NOMO-1 treated with DMSO at 0.1 percent for 48 hours (cell line): ENCODE data around the gene DUSP18.
"Not testable (repeated sequence)": the region's sequence is repeated elsewhere in the genome, so short reads cannot be mapped to it uniquely, and the experiment has no call there.

Source experiments
- DNase-seq: peaks from one replicate; lab custom pipeline; 2025; ENCODE audit not compliant: unreplicated experiment; lab: John Stamatoyannopoulos, UW

Gene DUSP18

DNA sequence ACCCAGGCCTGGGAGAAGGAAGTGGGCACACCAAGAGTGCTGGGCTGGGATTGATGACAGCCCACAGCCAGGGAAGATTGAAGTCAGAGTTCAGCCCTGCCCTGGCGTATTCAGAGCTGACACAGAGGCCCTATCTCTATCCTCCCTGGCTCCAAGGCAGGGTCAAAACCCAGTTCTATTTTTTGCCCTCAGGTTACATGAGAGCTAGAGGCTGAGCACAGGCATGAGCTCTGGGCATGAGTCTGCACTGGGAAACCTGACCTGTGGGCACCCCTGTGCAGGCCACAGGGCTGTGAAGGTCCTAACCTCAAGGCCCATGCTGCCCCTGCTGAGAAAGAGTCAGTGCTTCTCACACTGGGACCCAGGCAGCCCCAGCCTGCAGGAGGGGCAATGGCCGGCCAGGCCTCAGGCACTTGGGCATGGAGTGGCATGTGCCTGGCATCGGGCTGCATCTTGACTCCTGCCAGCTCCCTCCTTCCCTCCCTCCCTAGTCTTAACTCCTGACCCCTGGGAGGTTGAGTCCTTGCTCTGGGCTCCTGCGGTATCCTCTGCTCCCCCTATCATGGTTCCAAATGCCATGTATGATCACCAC is 26.7 kb downstream of the DUSP18 start:
- no peak for DNase-seq

DNA sequence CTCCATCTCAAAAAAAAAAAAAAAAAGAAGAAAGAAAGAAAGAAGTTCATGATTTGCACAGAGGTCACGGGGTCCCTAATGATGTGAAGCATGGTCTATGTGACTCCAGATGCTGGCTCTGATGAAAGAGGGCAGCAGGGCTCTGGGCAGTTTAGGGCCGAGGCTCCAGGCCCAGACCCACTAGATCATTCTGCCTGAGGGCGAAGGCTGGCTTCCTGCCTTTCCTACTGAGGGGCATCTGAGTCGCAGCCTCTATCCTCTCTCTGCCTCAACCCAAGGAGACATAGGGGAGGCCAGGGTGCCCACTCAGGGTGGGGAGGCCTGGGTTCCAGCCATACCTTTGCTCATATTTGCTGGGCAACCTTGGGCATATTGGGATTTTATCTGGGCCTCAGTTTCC is 27.3 kb downstream of the DUSP18 start:
- DNase-seq = no peak

DNA sequence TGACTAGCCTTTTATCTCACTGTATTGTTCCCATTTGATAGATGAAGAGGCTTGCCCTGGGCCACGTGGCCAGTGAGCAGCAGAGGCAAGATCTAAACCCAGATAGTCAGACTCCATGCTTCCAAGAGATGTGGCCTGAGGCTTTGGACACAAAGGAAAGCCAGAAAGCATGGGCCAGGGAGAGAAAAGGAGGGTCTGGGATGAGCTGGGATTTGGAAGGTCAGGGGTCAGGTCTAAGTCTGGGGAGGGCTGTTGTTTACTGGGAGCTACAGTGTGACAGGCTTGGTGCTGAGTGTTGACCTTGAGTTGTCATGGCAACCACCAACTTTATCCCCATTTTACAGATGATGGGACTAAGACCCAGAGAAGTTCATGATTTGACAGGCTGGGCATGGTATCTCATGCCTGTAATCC is 30.0 kb downstream of the DUSP18 start:
- no peak for DNase-seq

DNA sequence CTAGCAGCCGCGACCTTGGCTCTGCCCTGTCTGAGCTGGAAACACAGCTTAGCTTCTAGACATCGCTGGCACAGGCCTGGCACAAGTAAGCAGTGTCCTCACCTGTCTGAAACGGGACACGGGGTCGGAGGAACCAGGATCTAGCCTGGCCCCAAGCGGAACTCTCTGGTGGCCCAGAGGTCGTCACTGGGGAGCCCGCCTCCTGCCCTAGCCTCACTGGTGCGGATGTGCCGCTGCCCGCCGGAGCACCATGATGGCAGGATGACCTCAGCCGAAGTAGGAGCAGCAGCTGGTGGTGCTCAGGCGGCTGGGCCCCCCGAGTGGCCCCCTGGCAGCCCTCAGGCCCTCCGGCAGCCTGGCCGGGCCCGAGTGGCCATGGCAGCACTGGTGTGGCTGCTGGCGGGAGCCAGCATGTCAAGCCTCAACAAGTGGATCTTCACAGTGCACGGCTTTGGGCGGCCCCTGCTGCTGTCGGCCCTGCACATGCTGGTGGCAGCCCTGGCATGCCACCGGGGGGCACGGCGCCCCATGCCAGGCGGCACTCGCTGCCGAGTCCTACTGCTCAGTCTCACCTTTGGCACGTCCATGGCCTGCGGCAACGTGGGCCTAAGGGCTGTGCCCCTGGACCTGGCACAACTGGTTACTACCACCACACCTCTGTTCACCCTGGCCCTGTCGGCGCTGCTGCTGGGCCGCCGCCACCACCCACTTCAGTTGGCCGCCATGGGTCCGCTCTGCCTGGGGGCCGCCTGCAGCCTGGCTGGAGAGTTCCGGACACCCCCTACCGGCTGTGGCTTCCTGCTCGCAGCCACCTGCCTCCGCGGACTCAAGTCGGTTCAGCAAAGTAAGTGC is 31.2 kb downstream of the DUSP18 start:
- DNase-seq = no peak

DNA sequence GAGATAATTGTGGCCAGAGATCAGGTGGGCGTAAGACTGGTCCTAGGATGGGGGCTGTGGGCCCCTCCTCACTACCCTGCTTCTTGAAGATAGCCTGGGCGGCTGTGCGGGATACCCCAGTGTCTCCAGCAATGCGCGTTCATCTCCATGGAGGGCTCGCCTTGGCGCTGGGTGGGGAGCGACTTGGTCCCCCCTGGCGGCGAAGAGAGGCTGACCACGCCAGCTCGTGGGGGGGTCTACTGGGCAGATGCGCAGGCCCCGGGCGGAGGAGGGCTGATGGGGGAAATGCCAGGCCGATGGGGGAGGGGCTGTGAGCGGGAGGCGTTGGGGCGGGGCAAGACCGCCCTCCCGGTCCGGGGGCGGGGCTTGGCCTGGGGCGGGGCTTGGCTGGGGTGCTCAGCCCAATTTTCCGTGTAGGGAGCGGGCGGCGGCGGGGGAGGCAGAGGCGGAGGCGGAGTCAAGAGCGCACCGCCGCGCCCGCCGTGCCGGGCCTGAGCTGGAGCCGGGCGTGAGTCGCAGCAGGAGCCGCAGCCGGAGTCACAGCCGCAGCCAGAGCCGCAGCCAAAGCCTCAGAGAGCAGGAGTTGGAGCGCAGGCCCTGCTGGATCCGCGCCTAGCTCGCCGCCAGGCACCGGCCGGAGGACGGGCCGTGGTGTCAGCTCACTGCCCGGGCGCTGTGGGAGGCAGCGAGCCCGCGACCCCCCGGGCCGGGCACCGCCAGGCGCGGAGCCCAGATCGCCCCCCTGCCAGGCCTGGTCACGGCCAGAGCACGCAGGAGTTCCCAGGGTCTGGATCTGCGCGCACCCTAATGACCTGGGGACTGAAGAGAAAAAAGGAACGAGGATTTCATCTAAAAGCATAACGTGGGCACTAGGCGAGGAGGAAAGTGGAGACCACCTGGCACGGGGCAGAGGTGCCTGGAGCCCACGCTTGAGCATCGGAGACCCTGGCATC is 32.1 kb downstream of the DUSP18 start, which contains the start of gene SLC35E4:
Gene SLC35E4, plus strand, starts transcription at position 509 of the 953 bp plus-strand sequence. CDS start 670 bp downstream, outside the sequence.
- DNase-seq = peak; percentile 84

DNA sequence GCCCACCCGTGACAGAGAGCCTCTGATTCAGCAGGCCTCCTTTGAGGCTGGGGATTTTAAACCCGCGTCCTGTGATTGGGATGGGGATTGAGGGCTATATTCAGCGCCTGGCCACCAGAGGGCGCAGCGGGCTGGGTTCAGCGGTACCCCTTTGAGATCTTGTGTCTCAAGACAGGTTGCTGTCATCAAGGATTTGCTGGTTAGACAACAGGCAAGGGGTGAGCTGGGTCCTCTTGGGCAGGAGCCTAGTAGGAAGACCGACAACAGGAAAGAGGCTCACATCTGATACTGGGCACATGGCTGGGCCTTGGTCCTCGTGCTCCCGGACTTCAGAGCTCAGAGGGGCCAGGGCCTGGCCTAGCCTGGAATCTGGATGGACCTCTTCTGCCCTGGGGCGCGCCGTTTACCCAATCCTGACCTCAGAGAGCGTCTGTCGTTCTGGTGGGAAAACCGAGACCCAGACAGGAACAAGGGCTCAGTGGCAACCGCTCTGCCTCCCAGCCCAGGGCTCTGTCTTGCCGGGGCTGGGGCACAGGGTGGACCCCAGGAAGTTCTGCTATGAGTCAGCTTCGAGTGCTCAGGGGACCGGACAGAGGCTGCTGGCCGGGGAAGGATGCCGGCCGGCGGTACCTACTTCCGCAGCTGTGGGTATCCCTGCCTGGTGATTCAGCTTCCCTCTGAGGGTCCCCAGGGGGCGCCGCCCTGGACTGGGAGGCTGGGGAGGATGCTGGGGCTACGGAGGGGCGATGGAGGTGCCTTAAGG is 33.0 kb downstream of the DUSP18 start:
- peak; percentile 78 for DNase-seq

DNA sequence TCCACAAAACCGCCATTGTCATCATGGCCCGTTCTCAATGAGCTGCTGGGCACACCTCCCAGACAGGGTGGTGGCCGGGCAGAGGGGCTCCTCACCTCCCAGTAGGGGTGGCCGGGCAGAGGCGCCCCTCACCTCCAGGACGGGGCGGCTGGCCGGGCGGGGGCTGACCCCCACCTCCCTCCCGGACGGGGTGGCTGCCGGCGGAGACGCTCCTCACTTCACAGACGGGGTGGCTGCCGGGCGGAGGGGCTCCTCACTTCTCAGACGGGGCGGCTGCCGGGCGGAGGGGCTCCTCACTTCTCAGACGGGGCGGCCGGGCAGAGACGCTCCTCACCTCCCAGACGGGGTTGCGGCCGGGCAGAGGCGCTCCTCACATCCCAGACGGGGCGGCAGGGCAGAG is 36.2 kb downstream of the DUSP18 start:
- DNase-seq = not testable (repeated sequence)

DNA sequence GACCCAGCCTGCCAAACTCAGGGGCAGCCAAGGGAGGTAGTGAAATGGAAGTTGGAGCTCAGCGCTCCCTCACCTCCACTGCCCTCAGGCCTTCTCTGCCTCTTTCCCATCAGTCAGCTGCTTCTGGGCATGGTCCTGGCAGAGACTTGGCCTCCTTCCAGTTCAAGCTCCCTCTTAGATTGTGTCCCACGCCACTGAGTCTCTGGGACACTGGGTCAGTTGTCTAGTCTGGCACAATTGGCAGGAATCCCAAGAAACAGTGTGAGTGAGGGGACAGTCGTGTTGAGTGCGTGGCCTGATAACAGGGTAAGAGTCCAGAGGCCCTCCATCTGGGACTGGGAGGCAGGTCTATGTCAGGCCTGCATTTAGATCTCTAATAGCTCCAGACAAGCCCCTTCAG is 39.2 kb downstream of the DUSP18 start:
- DNase-seq = no peak

DNA sequence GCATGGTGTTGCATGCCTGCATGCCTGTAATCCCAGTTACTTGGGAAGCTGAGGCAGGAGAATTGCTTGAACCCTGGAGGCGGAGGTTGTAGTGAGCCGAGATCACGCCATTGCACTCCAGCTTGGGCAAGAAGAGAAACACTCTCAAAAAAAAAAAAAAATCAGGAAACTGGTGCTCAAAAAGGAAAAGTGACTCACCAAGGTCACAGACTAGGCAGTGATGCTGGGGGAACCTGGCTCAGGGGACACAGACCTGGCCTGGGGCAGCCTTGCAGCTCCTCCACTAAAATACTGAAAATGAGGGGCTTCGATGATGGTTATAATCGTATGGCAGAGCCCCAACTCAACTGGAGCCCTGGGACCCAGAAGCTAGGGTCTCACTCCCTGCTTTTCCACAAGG is 40.2 kb downstream of the DUSP18 start:
- DNase-seq = no peak

DNA sequence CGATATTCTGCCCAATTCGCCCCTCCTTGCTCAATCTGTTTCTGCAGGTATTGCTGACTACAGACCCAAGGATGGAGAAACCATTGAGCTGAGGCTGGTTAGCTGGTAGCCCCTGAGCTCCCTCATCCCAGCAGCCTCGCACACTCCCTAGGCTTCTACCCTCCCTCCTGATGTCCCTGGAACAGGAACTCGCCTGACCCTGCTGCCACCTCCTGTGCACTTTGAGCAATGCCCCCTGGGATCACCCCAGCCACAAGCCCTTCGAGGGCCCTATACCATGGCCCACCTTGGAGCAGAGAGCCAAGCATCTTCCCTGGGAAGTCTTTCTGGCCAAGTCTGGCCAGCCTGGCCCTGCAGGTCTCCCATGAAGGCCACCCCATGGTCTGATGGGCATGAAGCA is 41.3 kb downstream of the DUSP18 start:
- DNase-seq = no peak

DNA sequence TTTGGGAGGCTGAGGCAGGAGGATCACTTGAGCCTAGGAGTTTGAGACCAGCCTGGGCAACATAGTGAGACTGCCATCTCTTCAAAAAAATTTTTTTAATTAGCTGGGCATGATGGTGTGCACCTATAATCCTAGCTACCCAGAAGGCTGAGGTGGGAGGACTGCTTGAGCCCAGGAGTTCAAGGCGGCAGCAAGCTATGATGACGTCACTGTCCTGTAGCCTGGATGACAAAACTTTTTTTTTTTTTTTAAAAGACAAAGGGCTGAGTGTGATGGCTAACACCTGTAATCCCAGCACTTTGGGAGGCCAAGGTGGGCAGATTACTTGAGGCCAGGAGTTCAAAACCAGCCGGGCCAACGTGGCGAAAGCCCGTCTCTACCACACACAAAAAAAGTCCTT is 47.8 kb downstream of the DUSP18 start:
- DNase-seq = not testable (repeated sequence)

DNA sequence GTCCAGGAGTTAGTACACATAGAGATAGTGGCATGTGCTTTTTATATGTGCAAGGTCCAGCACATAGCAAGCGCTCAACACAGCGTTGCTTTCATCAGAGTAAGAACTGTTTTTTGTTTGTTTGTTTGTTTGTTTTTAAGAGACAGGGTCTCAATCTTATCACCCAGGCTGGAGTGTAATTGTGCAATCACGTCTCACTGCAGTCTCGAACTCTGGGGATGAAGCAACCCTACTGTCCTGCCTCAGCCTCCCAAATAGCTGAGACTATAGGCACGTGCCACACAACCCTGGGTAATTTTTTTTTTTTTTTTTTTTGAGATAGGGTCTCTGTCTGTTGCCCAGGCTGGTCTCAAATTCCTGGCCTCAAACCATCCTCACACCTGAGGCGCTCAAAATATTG is 49.9 kb downstream of the DUSP18 start:
- DNase-seq = no peak

DNA sequence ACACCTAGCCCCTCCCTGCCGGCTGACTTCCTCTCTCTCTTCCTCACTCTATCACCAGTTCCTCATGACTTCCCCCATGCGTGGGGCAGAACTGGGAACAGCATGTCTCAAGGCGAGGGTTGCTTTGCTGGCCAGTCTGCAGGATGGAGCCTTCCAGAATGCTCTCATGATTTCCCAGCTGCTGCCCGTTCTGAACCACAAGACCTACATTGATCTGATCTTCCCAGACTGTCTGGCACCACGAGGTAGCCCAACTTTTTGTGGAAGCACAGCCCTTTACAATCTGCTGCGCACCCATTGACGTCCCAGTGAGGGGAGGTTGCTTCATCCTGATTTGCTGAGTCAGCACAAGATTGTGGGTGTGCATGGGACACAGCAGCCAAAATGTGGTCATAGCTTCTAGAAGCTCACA is 52.1 kb downstream of the DUSP18 start:
- DNase-seq = no peak

DNA sequence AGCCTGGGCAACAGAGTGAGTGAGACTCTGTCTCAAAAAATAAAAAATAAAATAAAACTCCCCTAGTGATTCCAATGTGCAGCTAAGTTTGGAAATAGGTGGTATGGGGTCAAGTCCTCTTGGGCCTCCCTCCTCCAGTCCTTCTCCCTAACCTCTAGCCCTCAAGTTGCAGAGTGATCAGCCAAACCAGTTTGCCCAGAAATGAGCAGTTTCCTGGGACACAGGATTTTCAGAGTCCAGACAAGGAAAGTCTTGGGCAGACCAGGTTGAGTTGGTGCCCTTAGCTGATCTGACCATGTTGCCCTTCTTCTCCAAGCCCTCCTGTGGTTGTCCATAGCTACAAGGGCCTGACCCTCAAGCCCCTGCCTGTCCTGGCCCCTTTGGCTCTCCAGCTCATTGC is 52.8 kb downstream of the DUSP18 start:
- DNase-seq = no peak

DNA sequence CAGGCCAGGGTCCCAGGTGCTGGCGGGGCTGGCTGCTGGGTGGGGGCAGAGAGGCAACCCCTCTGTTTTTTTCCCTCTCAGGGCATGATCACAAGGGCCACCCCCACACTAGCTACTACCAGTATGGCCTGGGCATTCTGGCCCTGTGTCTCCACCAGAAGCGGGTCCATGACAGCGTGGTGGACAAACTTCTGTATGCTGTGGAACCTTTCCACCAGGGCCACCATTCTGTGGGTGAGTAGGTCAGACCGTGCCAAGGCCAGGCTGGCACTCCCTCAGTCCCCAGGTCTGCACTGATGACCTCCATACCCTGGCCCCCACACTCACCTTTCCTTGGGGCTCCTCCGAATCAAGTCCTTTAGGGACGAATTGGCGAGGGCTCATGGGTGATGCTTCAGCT is 53.4 kb downstream of the DUSP18 start:
- no peak for DNase-seq

DNA sequence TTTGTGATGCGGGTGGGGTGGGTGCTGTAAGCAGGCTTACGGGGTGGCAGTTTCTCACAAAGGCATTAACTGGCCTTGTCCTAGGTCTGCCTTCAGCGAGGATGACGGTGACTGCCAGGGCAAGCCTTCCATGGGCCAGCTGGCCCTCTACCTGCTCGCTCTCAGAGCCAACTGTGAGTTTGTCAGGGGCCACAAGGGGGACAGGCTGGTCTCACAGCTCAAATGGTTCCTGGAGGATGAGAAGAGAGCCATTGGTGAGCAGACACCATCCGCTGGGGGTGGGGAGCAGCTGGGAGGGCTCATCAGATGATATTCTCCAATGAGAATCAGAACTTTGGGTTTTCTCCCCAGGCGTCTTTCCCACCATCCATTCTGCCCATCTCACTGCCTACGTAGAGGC is 54.9 kb downstream of the DUSP18 start:
- DNase-seq = no peak
